ENCODE measurements around the gene RIMBP2. TPM values are rescaled to one million over a fixed set of nuclear protein-coding genes. Genes with fewer than 3 reads are reported as not detected.

The RIMBP2 gene
- total and polyA plus RNA-seq, 3 experiments from 2014 or later: not detected

GRCh38 chr12:130661486-130662255 is 54.4 kb downstream of the RIMBP2 start:
- H3K27ac ChIP-seq (ENCODE audit: low read depth, low read length): no peak overlapping the region
- POLR2A ChIA-PET: no interaction called here
- Mint-ChIP-seq H3K9me3 (peaks cover 0 to 3% (median 2%) of the 10 kb centered on the region in 5 donors), H3K4me1 (no peaks in the 10 kb centered on the region), H3K4me3 (no peak overlapping the region), H3K27ac (no peak overlapping the region), H3K36me3 (no peaks in the 10 kb centered on the region), H3K27me3 (peaks cover 2 to 5% of the 10 kb centered on the region in 2 donors)
- no peaks in the 10 kb centered on the region for H3K9me3 ChIP-seq (ENCODE audit: low read length)
- no peaks in the 10 kb centered on the region for H3K36me3 ChIP-seq (ENCODE audit: insufficient read depth, low read length)
- no peak for DNase-seq
- CTCF ChIA-PET: interaction anchor here (0.7 to 1.6 kb wide), 2 partner anchors 156 to 158 kb away, joined by 3 read pairs; no protein-coding TSS in a partner anchor
- H3K4me3 ChIP-seq (ENCODE audit: low read length): no peak overlapping the region
- H3K27me3 ChIP-seq (ENCODE audit: insufficient read depth, low read length, poor library complexity, severe bottlenecking): no peaks in the 10 kb centered on the region
- no peaks in the 10 kb centered on the region for H3K4me1 ChIP-seq (ENCODE audit: insufficient read depth, low read length)

- no peaks in the 10 kb centered on the region for H3K4me1 ChIP-seq (ENCODE audit: insufficient read depth, low read length)
- Mint-ChIP-seq H3K27ac (no peak overlapping the region), H3K4me3 (no peak overlapping the region), H3K27me3 (peaks cover 2 to 5% of the 10 kb centered on the region in 2 donors), H3K36me3 (no peaks in the 10 kb centered on the region), H3K4me1 (no peaks in the 10 kb centered on the region), H3K9me3 (peaks cover 0 to 4% (median 2%) of the 10 kb centered on the region in 5 donors)
- ChIA-PET POLR2A (no interaction called here), CTCF (no interaction called here)
- no peaks in the 10 kb centered on the region for H3K9me3 ChIP-seq (ENCODE audit: low read length)
- no peak for DNase-seq
- no peak overlapping the region for H3K27ac ChIP-seq (ENCODE audit: low read depth, low read length)
- H3K4me3 ChIP-seq (ENCODE audit: low read length): no peak overlapping the region
- H3K36me3 ChIP-seq (ENCODE audit: insufficient read depth, low read length): no peaks in the 10 kb centered on the region
- H3K27me3 ChIP-seq (ENCODE audit: insufficient read depth, low read length, poor library complexity, severe bottlenecking): no peaks in the 10 kb centered on the region
Observed at GRCh38 chr12:130661059-130661458, 55.0 kb downstream of the RIMBP2 start.

- Histone ChIP-seq H3K36me3 (ENCODE audit: insufficient read depth, low read length) (no peaks in the 10 kb centered on the region), H3K4me3 (ENCODE audit: low read length) (no peak overlapping the region), H3K4me1 (ENCODE audit: insufficient read depth, low read length) (no peaks in the 10 kb centered on the region), H3K27ac (ENCODE audit: low read depth, low read length) (no peak overlapping the region), H3K27me3 (ENCODE audit: insufficient read depth, low read length, poor library complexity, severe bottlenecking) (no peaks in the 10 kb centered on the region), H3K9me3 (ENCODE audit: low read length) (no peaks in the 10 kb centered on the region)
- H3K36me3 Mint-ChIP-seq: no peaks in the 10 kb centered on the region
- ChIA-PET CTCF (no interaction called here), POLR2A (no interaction called here)
- no peak for DNase-seq
- no peaks in the 10 kb centered on the region for H3K4me1 Mint-ChIP-seq
- no peak overlapping the region for H3K27ac Mint-ChIP-seq
- peaks cover 2 to 5% of the 10 kb centered on the region in 2 donors for H3K27me3 Mint-ChIP-seq
- H3K4me3 Mint-ChIP-seq: no peak overlapping the region
- peaks cover 0 to 10% (median 0%) of the 10 kb centered on the region in 5 donors for H3K9me3 Mint-ChIP-seq
Observed at GRCh38 chr12:130658145-130658911, 57.8 kb downstream of the RIMBP2 start.

- ChIA-PET POLR2A (no interaction called here), CTCF (no interaction called here)
- H3K4me1 Mint-ChIP-seq: no peaks in the 10 kb centered on the region
- H3K4me1 ChIP-seq (ENCODE audit: insufficient read depth, low read length): no peaks in the 10 kb centered on the region
- H3K4me3 Mint-ChIP-seq: no peak overlapping the region
- no peak overlapping the region for H3K4me3 ChIP-seq (ENCODE audit: low read length)
- H3K27ac ChIP-seq (ENCODE audit: low read depth, low read length): no peak overlapping the region
- no peak for DNase-seq
- H3K27ac Mint-ChIP-seq: no peak overlapping the region
- no peaks in the 10 kb centered on the region for H3K9me3 ChIP-seq (ENCODE audit: low read length)
- H3K27me3 ChIP-seq (ENCODE audit: insufficient read depth, low read length, poor library complexity, severe bottlenecking): no peaks in the 10 kb centered on the region
- peaks cover 2 to 7% of the 10 kb centered on the region in 2 donors for H3K27me3 Mint-ChIP-seq
- H3K36me3 ChIP-seq (ENCODE audit: insufficient read depth, low read length): no peaks in the 10 kb centered on the region
- no peaks in the 10 kb centered on the region for H3K36me3 Mint-ChIP-seq
- H3K9me3 Mint-ChIP-seq: peaks cover 0 to 10% (median 0%) of the 10 kb centered on the region in 5 donors
Observed at GRCh38 chr12:130656411-130656810, 59.7 kb downstream of the RIMBP2 start.

GRCh38 chr12:130655881-130656280 is 60.2 kb downstream of the RIMBP2 start:
- POLR2A ChIA-PET: no interaction called here

GRCh38 chr12:130655010-130655409 is 61.1 kb downstream of the RIMBP2 start:
- no peak for DNase-seq
- Mint-ChIP-seq H3K27ac (no peak overlapping the region), H3K4me1 (no peaks in the 10 kb centered on the region), H3K36me3 (no peaks in the 10 kb centered on the region), H3K4me3 (no peak overlapping the region), H3K9me3 (peaks cover 0 to 7% (median 0%) of the 10 kb centered on the region in 5 donors), H3K27me3 (peaks cover 2 to 7% of the 10 kb centered on the region in 2 donors)
- Histone ChIP-seq H3K9me3 (ENCODE audit: low read length) (no peaks in the 10 kb centered on the region), H3K27ac (ENCODE audit: low read depth, low read length) (no peak overlapping the region), H3K27me3 (ENCODE audit: insufficient read depth, low read length, poor library complexity, severe bottlenecking) (no peaks in the 10 kb centered on the region), H3K4me3 (ENCODE audit: low read length) (no peak overlapping the region), H3K36me3 (ENCODE audit: insufficient read depth, low read length) (no peaks in the 10 kb centered on the region), H3K4me1 (ENCODE audit: insufficient read depth, low read length) (no peaks in the 10 kb centered on the region)
- POLR2A ChIA-PET: no interaction called here
- CTCF ChIA-PET: no interaction called here

More at GRCh38 chr12:130655881-130656280, 60.2 kb downstream of the RIMBP2 start:
- H3K4me3 Mint-ChIP-seq: no peak overlapping the region
- H3K4me3 ChIP-seq (ENCODE audit: low read length): no peak overlapping the region
- CTCF ChIA-PET: no interaction called here
- peaks cover 2 to 7% of the 10 kb centered on the region in 2 donors for H3K27me3 Mint-ChIP-seq
- H3K27ac ChIP-seq (ENCODE audit: low read depth, low read length): no peak overlapping the region
- no peaks in the 10 kb centered on the region for H3K4me1 Mint-ChIP-seq
- no peaks in the 10 kb centered on the region for H3K4me1 ChIP-seq (ENCODE audit: insufficient read depth, low read length)
- H3K36me3 ChIP-seq (ENCODE audit: insufficient read depth, low read length): no peaks in the 10 kb centered on the region
- DNase-seq: no peak
- peaks cover 0 to 7% (median 0%) of the 10 kb centered on the region in 5 donors for H3K9me3 Mint-ChIP-seq
- no peaks in the 10 kb centered on the region for H3K36me3 Mint-ChIP-seq
- no peak overlapping the region for H3K27ac Mint-ChIP-seq
- no peaks in the 10 kb centered on the region for H3K9me3 ChIP-seq (ENCODE audit: low read length)
- H3K27me3 ChIP-seq (ENCODE audit: insufficient read depth, low read length, poor library complexity, severe bottlenecking): no peaks in the 10 kb centered on the region

- CTCF ChIA-PET: interaction anchor here (0.7 kb wide), 1 partner anchor 11 kb away, joined by 3 read pairs; no protein-coding TSS in a partner anchor
- POLR2A ChIA-PET: no interaction called here
- DNase-seq: no peak
- Histone ChIP-seq H3K36me3 (ENCODE audit: insufficient read depth, low read length) (no peaks in the 10 kb centered on the region), H3K27me3 (ENCODE audit: insufficient read depth, low read length, poor library complexity, severe bottlenecking) (no peaks in the 10 kb centered on the region), H3K4me1 (ENCODE audit: insufficient read depth, low read length) (no peaks in the 10 kb centered on the region), H3K9me3 (ENCODE audit: low read length) (no peaks in the 10 kb centered on the region), H3K27ac (ENCODE audit: low read depth, low read length) (no peak overlapping the region), H3K4me3 (ENCODE audit: low read length) (no peak overlapping the region)
- Mint-ChIP-seq H3K27me3 (peaks cover 2 to 5% of the 10 kb centered on the region in 2 donors), H3K9me3 (peaks cover 0 to 10% (median 0%) of the 10 kb centered on the region in 5 donors), H3K27ac (no peak overlapping the region), H3K4me1 (no peaks in the 10 kb centered on the region), H3K4me3 (no peak overlapping the region), H3K36me3 (no peaks in the 10 kb centered on the region)
Observed at GRCh38 chr12:130651188-130651959, 64.7 kb downstream of the RIMBP2 start.

- Mint-ChIP-seq H3K27me3 (peaks cover 2 to 5% of the 10 kb centered on the region in 2 donors), H3K9me3 (peaks cover 0 to 6% (median 0%) of the 10 kb centered on the region in 5 donors), H3K4me1 (no peaks in the 10 kb centered on the region), H3K27ac (no peak overlapping the region), H3K4me3 (no peak overlapping the region), H3K36me3 (no peaks in the 10 kb centered on the region)
- Histone ChIP-seq H3K4me1 (ENCODE audit: insufficient read depth, low read length) (no peaks in the 10 kb centered on the region), H3K27ac (ENCODE audit: low read depth, low read length) (no peak overlapping the region), H3K9me3 (ENCODE audit: low read length) (no peaks in the 10 kb centered on the region), H3K36me3 (ENCODE audit: insufficient read depth, low read length) (no peaks in the 10 kb centered on the region), H3K27me3 (ENCODE audit: insufficient read depth, low read length, poor library complexity, severe bottlenecking) (no peaks in the 10 kb centered on the region), H3K4me3 (ENCODE audit: low read length) (no peak overlapping the region)
- CTCF ChIA-PET: no interaction called here
- POLR2A ChIA-PET: no interaction called here
- no peak for DNase-seq
Observed at GRCh38 chr12:130650131-130650530, 66.0 kb downstream of the RIMBP2 start.

All from CD8-positive, alpha-beta memory T cell (primary cell).